ENCODE measurements around the gene SND1.

SND1 gene

GRCh38 chr7:128030654-128031611 is 378.9 kb downstream of the SND1 start, which contains the start of gene LRRC4:
TSS of gene LRRC4 (minus strand) at chr7:128031437. CDS start at chr7:128030640, 797 bp downstream.
- peak; percentile 83 for DNase-seq

- DNase-seq, result peak; percentile 81
Measured at GRCh38 chr7:128031901-128032604, 380.1 kb downstream of the SND1 start.

GRCh38 chr7:128032605-128033235 is 380.7 kb downstream of the SND1 start:
- peak; percentile 78 for DNase-seq

- DNase-seq, result no peak
Measured at GRCh38 chr7:128033246-128033645, 381.3 kb downstream of the SND1 start.

GRCh38 chr7:128034825-128035224 is 382.8 kb downstream of the SND1 start:
- no peak for DNase-seq

GRCh38 chr7:128035712-128036111 is 383.7 kb downstream of the SND1 start:
- DNase-seq, result no peak

GRCh38 chr7:128036226-128036940 is 384.4 kb downstream of the SND1 start:
- no peak for DNase-seq

- no peak for DNase-seq
Measured at GRCh38 chr7:128037081-128037480, 385.1 kb downstream of the SND1 start.

- DNase-seq, result no peak
Measured at GRCh38 chr7:128037880-128038619, 386.1 kb downstream of the SND1 start.

GRCh38 chr7:128039544-128039953 is 387.6 kb downstream of the SND1 start:
- DNase-seq, result no peak

GRCh38 chr7:128040205-128040604 is 388.2 kb downstream of the SND1 start:
- no peak for DNase-seq

- DNase-seq, result no peak
Measured at GRCh38 chr7:128041203-128041602, 389.2 kb downstream of the SND1 start.

- no peak for DNase-seq
Measured at GRCh38 chr7:128042012-128042411, 390.0 kb downstream of the SND1 start.

GRCh38 chr7:128044064-128044463 is 392.1 kb downstream of the SND1 start:
- DNase-seq, result no peak

GRCh38 chr7:128045158-128045557 is 393.2 kb downstream of the SND1 start:
- DNase-seq, result peak; percentile 49

- DNase-seq, result no peak
Measured at GRCh38 chr7:128045766-128046165, 393.8 kb downstream of the SND1 start.

- no peak for DNase-seq
Measured at GRCh38 chr7:128052404-128052803, 400.4 kb downstream of the SND1 start.

GRCh38 chr7:128053023-128053422 is 401.0 kb downstream of the SND1 start:
- DNase-seq, result no peak

- DNase-seq, result no peak
Measured at GRCh38 chr7:128053991-128054390, 402.0 kb downstream of the SND1 start.

- DNase-seq, result no peak
Measured at GRCh38 chr7:128054511-128054910, 402.5 kb downstream of the SND1 start.

- no peak for DNase-seq
Measured at GRCh38 chr7:128055637-128056036, 403.6 kb downstream of the SND1 start.

- no peak for DNase-seq
Measured at GRCh38 chr7:128056901-128057300, 404.9 kb downstream of the SND1 start.
